ENCODE data around the gene MSH2.
A peak's percentile ranks its signal among the peaks of the same experiment; 100 is the strongest.

Gene MSH2

DNA sequence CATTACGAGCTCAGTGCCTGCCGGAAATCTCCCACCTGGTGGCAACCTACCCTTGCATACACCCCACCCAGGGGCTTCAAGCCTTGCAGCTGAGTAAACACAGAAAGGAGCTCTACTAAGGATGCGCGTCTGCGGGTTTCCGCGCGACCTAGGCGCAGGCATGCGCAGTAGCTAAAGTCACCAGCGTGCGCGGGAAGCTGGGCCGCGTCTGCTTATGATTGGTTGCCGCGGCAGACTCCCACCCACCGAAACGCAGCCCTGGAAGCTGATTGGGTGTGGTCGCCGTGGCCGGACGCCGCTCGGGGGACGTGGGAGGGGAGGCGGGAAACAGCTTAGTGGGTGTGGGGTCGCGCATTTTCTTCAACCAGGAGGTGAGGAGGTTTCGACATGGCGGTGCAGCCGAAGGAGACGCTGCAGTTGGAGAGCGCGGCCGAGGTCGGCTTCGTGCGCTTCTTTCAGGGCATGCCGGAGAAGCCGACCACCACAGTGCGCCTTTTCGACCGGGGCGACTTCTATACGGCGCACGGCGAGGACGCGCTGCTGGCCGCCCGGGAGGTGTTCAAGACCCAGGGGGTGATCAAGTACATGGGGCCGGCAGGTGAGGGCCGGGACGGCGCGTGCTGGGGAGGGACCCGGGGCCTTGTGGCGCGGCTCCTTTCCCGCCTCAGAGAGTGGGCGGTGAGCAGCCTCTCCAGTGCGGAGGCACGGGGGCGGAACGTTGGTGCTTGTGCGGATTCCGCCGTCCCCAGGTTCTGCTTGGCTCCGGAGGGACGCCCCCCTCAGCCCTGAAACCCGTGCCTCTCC lies at the start of gene MSH2:
MSH2 (plus strand) TSS at position 352 of the 804 bp plus-strand sequence; CDS start at position 388, 36 bp downstream.
- peak; percentile 96 for ATAC-seq
- no peak for TF ChIP-seq TOX (CRISPR knock-in tag; IDR thresholded peaks at IDR 0.05; ENCODE audit: borderline replicate concordance)
- TF ChIP-seq ZNF70 (CRISPR knock-in tag; IDR thresholded peaks at IDR 0.05), result no peak
- TF ChIP-seq ZNF8 (CRISPR knock-in tag; IDR thresholded peaks at IDR 0.05), result 0 out of 2 replicates have a peak, but pooled peaks have one; percentile 38
- TF ChIP-seq ZC3H10 (CRISPR knock-in tag; IDR thresholded peaks at IDR 0.05), result no peak
- TF ChIP-seq SNAI2 (CRISPR knock-in tag; IDR thresholded peaks at IDR 0.05), result no peak
- TF ChIP-seq PPARA (CRISPR knock-in tag; IDR thresholded peaks at IDR 0.05; ENCODE audit: borderline replicate concordance), result no peak
- 0 out of 2 replicates have a peak, but pooled peaks have one; percentile 24 for TF ChIP-seq ZNF565 (CRISPR knock-in tag; conservative IDR thresholded peaks at IDR 0.05; ENCODE audit: low read depth)
- TF ChIP-seq, protein P1, sequence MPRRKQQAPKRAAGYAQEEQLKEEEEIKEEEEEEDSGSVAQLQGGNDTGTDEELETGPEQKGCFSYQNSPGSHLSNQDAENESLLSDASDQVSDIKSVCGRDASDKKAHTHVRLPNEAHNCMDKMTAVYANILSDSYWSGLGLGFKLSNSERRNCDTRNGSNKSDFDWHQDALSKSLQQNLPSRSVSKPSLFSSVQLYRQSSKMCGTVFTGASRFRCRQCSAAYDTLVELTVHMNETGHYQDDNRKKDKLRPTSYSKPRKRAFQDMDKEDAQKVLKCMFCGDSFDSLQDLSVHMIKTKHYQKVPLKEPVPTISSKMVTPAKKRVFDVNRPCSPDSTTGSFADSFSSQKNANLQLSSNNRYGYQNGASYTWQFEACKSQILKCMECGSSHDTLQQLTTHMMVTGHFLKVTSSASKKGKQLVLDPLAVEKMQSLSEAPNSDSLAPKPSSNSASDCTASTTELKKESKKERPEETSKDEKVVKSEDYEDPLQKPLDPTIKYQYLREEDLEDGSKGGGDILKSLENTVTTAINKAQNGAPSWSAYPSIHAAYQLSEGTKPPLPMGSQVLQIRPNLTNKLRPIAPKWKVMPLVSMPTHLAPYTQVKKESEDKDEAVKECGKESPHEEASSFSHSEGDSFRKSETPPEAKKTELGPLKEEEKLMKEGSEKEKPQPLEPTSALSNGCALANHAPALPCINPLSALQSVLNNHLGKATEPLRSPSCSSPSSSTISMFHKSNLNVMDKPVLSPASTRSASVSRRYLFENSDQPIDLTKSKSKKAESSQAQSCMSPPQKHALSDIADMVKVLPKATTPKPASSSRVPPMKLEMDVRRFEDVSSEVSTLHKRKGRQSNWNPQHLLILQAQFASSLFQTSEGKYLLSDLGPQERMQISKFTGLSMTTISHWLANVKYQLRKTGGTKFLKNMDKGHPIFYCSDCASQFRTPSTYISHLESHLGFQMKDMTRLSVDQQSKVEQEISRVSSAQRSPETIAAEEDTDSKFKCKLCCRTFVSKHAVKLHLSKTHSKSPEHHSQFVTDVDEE (CRISPR knock-in tag; IDR thresholded peaks at IDR 0.05), result no peak
- no peak for TF ChIP-seq OSR1 (CRISPR knock-in tag; IDR thresholded peaks at IDR 0.05)
- TF ChIP-seq, protein P2, sequence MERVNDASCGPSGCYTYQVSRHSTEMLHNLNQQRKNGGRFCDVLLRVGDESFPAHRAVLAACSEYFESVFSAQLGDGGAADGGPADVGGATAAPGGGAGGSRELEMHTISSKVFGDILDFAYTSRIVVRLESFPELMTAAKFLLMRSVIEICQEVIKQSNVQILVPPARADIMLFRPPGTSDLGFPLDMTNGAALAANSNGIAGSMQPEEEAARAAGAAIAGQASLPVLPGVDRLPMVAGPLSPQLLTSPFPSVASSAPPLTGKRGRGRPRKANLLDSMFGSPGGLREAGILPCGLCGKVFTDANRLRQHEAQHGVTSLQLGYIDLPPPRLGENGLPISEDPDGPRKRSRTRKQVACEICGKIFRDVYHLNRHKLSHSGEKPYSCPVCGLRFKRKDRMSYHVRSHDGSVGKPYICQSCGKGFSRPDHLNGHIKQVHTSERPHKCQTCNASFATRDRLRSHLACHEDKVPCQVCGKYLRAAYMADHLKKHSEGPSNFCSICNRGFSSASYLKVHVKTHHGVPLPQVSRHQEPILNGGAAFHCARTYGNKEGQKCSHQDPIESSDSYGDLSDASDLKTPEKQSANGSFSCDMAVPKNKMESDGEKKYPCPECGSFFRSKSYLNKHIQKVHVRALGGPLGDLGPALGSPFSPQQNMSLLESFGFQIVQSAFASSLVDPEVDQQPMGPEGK (CRISPR knock-in tag; IDR thresholded peaks at IDR 0.05; ENCODE audit: borderline replicate concordance), result no peak
- no peak for TF ChIP-seq BACH2 (CRISPR knock-in tag; IDR thresholded peaks at IDR 0.05; ENCODE audit: borderline replicate concordance)
- no peak for TF ChIP-seq TCF4 (CRISPR knock-in tag; IDR thresholded peaks at IDR 0.05; ENCODE audit: borderline replicate concordance)
- no peak for TF ChIP-seq ZFP30 (CRISPR knock-in tag; IDR thresholded peaks at IDR 0.05)
- no peak for TF ChIP-seq ZFP3 (CRISPR knock-in tag; IDR thresholded peaks at IDR 0.05)
- no peak for TF ChIP-seq CSDC2 (CRISPR knock-in tag; IDR thresholded peaks at IDR 0.05)
- TF ChIP-seq, protein P3, sequence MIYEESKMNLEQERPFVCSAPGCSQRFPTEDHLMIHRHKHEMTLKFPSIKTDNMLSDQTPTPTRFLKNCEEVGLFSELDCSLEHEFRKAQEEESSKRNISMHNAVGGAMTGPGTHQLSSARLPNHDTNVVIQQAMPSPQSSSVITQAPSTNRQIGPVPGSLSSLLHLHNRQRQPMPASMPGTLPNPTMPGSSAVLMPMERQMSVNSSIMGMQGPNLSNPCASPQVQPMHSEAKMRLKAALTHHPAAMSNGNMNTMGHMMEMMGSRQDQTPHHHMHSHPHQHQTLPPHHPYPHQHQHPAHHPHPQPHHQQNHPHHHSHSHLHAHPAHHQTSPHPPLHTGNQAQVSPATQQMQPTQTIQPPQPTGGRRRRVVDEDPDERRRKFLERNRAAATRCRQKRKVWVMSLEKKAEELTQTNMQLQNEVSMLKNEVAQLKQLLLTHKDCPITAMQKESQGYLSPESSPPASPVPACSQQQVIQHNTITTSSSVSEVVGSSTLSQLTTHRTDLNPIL (CRISPR knock-in tag; IDR thresholded peaks at IDR 0.05; ENCODE audit: low read depth), result no peak
- 0 out of 2 replicates have a peak, but pooled peaks have one; percentile 19 for TF ChIP-seq ESRRG (CRISPR knock-in tag; IDR thresholded peaks at IDR 0.05)
- TF ChIP-seq GLIS3 (CRISPR knock-in tag; IDR thresholded peaks at IDR 0.05), result no peak
- TF ChIP-seq RARB (CRISPR knock-in tag; IDR thresholded peaks at IDR 0.05), result no peak

DNA sequence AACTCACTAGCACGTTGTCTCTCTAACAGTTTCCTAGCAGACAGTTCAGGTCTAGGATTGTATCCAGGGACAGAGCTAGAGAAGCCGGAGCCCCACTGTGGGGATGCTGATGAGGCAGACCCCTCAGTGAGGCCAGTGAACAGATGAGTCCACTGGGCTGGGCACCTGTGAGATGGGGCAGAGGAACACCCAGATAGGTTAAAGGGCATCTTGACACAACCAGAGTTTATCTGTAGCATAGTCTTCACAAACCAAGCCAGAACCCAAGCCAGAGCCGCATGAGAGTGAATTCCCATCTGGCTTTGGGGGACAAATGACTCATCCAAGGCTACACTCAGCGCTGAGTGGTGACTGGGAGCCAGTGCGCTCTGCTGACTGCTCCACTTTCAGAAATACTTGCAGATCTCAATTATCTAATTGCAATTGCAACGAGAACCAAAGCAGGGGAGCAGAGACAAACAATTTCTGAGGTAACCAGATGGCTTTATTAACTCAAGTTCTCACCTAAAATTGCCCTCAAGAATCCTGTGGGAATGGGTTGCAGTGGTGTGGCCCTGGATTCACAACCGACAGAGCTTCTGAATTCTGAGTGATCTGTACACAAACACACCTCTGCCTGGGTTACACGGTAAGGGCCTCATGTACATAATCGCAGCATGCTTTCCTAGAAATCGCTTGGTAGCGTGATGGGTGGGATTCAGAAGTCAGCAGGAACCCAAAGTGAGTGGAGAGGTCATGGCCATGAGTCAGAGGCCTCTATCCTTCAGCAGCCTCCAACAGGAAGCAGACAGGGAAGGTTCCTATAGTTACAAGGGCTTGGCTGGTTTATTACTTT lies 48.7 kb upstream of the MSH2 start:
- peak; percentile 79 for ATAC-seq
- no peak for TF ChIP-seq RARB (CRISPR knock-in tag; IDR thresholded peaks at IDR 0.05)
- TF ChIP-seq, protein P4, sequence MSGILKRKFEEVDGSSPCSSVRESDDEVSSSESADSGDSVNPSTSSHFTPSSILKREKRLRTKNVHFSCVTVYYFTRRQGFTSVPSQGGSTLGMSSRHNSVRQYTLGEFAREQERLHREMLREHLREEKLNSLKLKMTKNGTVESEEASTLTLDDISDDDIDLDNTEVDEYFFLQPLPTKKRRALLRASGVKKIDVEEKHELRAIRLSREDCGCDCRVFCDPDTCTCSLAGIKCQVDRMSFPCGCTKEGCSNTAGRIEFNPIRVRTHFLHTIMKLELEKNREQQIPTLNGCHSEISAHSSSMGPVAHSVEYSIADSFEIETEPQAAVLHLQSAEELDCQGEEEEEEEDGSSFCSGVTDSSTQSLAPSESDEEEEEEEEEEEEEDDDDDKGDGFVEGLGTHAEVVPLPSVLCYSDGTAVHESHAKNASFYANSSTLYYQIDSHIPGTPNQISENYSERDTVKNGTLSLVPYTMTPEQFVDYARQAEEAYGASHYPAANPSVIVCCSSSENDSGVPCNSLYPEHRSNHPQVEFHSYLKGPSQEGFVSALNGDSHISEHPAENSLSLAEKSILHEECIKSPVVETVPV (CRISPR knock-in tag; IDR thresholded peaks at IDR 0.05), result no peak
- no peak for TF ChIP-seq GLIS3 (CRISPR knock-in tag; IDR thresholded peaks at IDR 0.05)
- no peak for TF ChIP-seq ZNF70 (CRISPR knock-in tag; IDR thresholded peaks at IDR 0.05)
- no peak for TF ChIP-seq ARNTL (CRISPR knock-in tag; IDR thresholded peaks at IDR 0.05; ENCODE audit: borderline replicate concordance, low read depth)
- TF ChIP-seq, protein P3 (CRISPR knock-in tag; IDR thresholded peaks at IDR 0.05; ENCODE audit: low read depth), result no peak
- no peak for TF ChIP-seq CSDC2 (CRISPR knock-in tag; IDR thresholded peaks at IDR 0.05)
- TF ChIP-seq OSR1 (CRISPR knock-in tag; IDR thresholded peaks at IDR 0.05), result no peak
- no peak for TF ChIP-seq ZC3H10 (CRISPR knock-in tag; IDR thresholded peaks at IDR 0.05)
- TF ChIP-seq ESRRG (CRISPR knock-in tag; IDR thresholded peaks at IDR 0.05), result no peak
- TF ChIP-seq ISL1 (CRISPR knock-in tag; IDR thresholded peaks at IDR 0.05), result no peak
- TF ChIP-seq ZNF565 (CRISPR knock-in tag; conservative IDR thresholded peaks at IDR 0.05; ENCODE audit: low read depth), result no peak
- TF ChIP-seq, protein P1 (CRISPR knock-in tag; IDR thresholded peaks at IDR 0.05), result no peak
- TF ChIP-seq SNAI2 (CRISPR knock-in tag; IDR thresholded peaks at IDR 0.05), result no peak
- TF ChIP-seq BACH2 (CRISPR knock-in tag; IDR thresholded peaks at IDR 0.05; ENCODE audit: borderline replicate concordance), result no peak
- no peak for TF ChIP-seq TOX (CRISPR knock-in tag; IDR thresholded peaks at IDR 0.05; ENCODE audit: borderline replicate concordance)
- TF ChIP-seq TCF4 (CRISPR knock-in tag; IDR thresholded peaks at IDR 0.05; ENCODE audit: borderline replicate concordance), result no peak

Data from SK-N-SH treated with all-trans-retinoic acid at 6 μM for 48 hours (cell line).